Islet precursor cell (in vitro differentiated cells): ENCODE data around the gene PLAGL1.

ENCODE experiments used
- DNase-seq: peaks from one replicate; pipeline ENCODE4 v3.0.0-alpha.2; 2018

Gene PLAGL1

GRCh38 chr6:143963158-143963919 is 44.7 kb downstream of the PLAGL1 start:
- no peak for DNase-seq

- DNase-seq: no peak
Measured at GRCh38 chr6:143961886-143962878, 45.9 kb downstream of the PLAGL1 start.

- no peak for DNase-seq
Measured at GRCh38 chr6:143961066-143961465, 47.0 kb downstream of the PLAGL1 start.

GRCh38 chr6:143959927-143960326 is 48.1 kb downstream of the PLAGL1 start:
- DNase-seq: peak; percentile 59

GRCh38 chr6:143958839-143959399 is 49.1 kb downstream of the PLAGL1 start:
- peak; percentile 91 for DNase-seq

- no peak for DNase-seq
Measured at GRCh38 chr6:143957679-143958274, 50.3 kb downstream of the PLAGL1 start.

- DNase-seq: no peak
Measured at GRCh38 chr6:143955971-143956370, 52.1 kb downstream of the PLAGL1 start.

- DNase-seq: no peak
Measured at GRCh38 chr6:143953922-143954321, 54.1 kb downstream of the PLAGL1 start.

- DNase-seq: no peak
Measured at GRCh38 chr6:143952947-143953701, 54.9 kb downstream of the PLAGL1 start.

- DNase-seq: no peak
Measured at GRCh38 chr6:143952060-143952778, 55.8 kb downstream of the PLAGL1 start.

GRCh38 chr6:143950875-143951274 is 57.2 kb downstream of the PLAGL1 start:
- DNase-seq: no peak

GRCh38 chr6:143949962-143950361 is 58.1 kb downstream of the PLAGL1 start:
- DNase-seq: no peak

- DNase-seq: no peak
Measured at GRCh38 chr6:143949535-143949934, 58.5 kb downstream of the PLAGL1 start.

GRCh38 chr6:143948208-143948607 is 59.9 kb downstream of the PLAGL1 start:
- DNase-seq: no peak

- DNase-seq: peak; percentile 84
Measured at GRCh38 chr6:143941852-143942627, 66.0 kb downstream of the PLAGL1 start.

- no peak for DNase-seq
Measured at GRCh38 chr6:143940011-143940597, 68.0 kb downstream of the PLAGL1 start.

GRCh38 chr6:143939364-143939763 is 68.7 kb downstream of the PLAGL1 start:
- no peak for DNase-seq

GRCh38 chr6:143937668-143937970 is 70.4 kb downstream of the PLAGL1 start:
- DNase-seq: no peak

GRCh38 chr6:143936778-143937667 is 71.0 kb downstream of the PLAGL1 start:
- DNase-seq: no peak
